GM18909 (cell line): ENCODE data around the gene BCKDK.
"Not testable (repeated sequence)": the region's sequence is repeated elsewhere in the genome, so short reads cannot be mapped to it uniquely, and the experiment has no call there.

ENCODE experiments used
- ATAC-seq: cut with Tn5 transposase; IDR thresholded peaks from one replicate; pipeline ENCODE4 v1.9.1; 2021; ENCODE audit warnings: mild to moderate bottlenecking; ENCODE audit not compliant: unreplicated experiment, poor library complexity

The BCKDK gene

DNA sequence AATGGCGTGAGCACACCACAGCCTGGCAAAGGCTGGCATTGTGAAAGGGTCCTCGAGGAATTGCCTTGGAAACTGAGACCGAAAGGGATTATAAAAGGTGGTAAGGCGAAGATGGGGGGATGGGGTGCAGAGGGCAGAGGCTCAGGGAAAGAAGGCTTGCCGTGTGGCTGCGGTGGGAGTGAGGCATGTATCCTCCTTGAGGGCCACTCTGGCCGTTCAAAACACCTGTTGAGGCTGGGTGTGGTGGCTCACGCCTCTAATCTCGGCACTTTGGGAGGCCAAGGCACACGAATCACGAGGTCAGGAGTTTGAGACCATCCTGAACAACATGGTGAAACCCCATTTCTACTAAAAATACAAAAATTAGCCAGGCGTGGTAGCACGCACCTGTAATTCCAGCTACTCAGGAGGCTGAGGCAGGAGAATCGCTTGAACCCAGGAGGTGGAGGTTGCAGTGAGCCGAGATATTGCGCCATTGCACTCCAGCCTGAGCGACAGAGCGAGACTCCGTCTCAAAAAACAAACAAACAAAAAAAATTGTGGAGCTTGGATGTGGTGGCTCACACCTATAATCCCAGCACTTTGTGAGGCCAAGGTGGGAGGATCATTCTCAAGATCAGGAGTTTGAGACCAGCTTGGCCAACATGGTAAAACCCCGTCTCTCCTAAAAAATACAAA, 28.8 kb downstream of the BCKDK start:
- not testable (repeated sequence) for ATAC-seq

DNA sequence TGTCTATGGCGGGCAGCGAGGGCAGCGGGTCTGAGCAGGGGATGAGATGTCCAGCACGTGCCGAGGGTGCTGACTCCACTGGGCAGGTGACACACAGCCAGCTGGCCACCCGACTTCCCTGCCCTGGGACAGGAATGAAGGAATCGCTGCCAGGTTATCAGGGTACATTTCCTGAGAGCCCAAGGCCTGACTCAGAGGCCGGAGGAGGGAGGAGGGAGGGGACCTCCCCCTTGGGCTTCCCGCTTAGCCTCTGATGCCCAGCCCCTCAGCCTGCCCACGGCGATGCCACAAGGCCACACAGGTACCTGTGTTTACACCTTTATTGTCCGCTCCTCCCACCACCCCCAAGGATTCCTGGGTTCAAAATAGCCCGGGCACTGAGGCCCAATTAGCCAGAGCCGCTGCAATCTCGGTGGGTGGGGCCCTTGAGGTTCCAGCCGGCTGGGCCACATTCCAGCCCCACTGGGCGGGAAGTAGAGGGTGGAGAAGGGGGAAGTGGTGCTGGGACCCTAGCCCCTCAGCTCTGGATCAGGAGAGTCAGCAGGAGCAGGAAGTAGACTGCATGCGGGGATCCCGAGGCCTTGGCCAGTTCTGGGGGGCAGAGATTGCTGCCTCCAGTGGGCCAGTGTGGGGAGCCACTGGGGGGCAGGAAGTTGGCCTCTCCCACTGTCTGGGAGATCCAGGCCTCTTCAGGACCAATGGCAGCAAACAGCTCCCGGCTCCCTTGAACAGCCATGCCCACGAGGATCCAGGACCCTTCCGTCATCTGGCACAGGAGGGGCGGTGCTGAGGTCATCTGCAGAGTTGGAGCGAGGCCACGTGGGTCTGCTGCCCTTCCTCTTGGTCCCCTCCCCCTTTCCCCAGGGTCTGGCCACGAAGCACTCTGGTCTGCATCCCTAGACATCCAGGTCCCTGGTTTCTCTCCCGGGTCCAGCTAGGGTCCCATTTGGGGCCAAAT, 30.7 kb downstream of the BCKDK start:
- no peak for ATAC-seq

DNA sequence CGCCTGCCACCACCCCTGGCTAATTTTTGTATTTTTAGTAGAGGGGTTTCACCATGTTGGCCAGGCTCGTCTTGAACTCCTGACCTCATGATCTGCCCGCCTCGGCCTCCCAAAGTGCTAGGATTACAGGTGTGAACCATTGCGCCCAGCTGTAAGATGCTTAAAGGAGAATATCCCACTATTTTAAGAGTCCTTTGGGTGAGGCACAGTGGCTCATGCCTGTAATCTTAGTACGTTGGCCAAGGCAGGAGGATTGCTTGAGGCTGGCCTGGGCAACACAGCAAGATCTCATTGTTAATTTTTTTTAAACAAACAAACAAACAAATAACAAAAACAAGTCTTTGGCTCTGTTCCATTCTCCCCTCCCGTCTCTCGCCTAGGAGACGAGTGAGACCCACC, 32.9 kb downstream of the BCKDK start:
- not testable (repeated sequence) for ATAC-seq

DNA sequence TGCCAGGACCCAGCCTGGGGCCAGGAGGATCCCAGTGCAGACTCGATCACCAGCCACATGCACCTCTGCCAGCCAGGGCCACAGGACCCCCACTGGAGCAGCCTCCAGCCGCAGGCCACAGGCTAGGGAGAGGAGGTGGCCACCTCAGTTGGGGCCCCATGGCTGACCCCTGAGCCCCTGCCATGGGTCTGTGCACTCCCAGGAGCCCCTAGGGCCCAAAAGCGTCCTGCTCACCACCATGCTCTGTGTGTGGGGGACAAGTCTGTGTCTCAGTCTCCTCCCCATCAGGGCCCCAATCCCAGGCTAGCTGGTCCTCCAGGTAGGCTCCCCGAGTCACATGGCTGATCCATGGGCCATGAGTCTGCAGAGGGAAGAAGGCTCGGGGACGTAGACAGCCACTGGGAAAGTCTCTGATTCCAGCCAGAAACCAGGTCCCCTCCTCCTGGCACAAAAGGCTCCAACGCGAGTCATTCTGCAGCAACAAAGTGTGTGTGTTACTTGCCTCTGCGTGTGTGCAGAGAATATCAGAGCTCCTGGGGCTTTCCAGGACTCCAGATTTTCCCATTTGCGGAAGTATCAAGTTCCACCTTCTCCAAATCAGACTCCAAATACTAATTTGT, 33.4 kb downstream of the BCKDK start:
- no peak for ATAC-seq

DNA sequence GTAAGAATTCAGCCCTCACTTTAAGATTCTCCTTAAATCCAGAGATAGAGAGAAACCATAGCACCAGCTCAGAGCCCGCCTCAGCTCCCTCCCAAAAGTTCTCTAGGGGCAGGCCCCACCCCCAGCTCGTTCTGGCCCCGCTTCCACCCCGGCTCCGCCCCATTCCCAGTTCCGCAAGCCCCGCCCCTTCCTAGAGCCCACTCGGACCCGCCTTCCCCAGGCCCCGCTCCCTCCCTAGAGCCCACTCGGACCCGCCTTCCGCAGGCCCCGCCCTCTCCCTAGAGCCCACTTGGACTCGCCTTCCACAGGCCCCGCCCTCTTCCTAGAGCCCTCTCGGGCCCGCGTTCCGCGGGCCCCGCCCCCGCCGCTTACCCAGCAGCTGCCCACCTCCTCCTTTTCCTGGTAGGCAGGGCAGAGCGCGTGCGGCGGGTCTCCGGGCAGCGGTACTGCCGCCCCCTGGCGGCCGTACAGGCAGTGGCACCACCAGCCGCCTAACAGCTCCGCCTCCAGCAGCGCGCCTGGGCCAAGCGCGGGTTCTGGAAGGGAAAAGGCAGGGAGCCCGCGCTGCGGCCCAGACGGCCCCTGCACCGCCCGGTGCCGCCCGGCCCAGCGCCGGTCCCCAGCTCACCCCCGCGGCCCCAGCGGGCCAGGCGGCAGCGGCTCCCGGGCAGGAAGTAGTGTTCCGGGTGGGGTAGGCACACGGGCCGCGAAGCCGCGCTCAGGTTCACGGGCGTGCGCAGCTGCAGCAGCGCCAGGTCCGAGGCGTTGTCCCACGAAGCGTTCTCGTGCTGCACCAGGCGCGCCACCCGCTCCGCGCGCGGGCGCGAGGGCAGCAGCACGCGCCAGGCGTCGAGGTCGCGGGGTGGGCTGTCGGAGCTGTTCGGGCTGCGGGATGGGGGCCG, 34.2 kb downstream of the BCKDK start:
- peak; percentile 88 for ATAC-seq

DNA sequence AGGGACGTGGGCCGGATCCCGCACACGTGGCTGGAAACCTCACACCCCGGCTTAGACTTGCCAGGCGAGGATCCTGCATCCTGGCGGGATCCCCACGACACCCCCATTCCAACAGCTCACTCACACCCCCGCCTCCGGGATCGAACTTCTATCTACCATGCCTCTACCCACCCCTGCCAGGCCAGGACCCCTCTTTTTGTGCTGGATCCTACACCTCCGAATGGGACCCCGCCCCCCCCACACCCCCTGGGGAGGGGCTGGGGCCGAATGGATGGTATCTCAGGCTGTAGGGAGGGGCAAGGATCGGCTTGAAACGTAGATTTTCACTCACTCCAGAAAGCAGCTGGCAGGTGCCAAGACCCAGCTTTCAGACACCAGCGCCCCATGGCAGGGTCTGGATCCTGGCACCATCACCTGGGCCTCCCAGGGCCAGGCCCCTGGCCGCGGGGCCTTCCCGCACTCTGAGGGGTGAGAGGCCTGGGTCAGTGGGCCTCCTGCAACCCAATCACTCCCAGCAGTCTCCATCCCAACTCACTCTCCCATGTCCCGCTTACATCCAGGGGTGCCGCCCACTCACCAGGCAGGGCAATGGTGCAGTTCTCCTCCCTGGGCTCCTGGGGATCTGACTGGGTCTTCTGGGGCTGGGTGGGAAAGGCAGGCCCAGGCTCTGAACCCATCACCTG, 35.0 kb downstream of the BCKDK start:
- ATAC-seq = no peak

DNA sequence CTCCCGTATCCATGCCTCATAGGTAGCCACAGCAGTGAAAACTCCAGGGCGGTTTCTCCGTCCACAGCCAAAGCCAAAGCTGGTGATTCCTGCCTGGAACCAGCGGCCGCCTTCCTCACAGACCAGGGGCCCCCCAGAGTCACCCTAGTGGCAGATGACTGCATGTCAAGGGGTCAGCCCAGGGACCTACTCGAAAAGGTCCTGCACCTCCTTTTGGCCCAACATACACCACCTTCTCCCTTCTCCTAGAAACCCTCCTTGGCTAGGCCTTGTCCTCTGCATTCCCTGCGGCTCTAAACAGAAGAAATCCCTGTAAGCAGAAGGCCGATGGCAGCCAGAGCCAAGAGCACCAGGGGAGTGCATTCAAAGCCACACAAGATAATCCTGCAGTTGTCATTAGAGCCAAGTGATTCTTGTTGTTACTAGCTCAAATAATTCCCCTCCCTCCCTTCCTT, 35.5 kb downstream of the BCKDK start:
- ATAC-seq = no peak

DNA sequence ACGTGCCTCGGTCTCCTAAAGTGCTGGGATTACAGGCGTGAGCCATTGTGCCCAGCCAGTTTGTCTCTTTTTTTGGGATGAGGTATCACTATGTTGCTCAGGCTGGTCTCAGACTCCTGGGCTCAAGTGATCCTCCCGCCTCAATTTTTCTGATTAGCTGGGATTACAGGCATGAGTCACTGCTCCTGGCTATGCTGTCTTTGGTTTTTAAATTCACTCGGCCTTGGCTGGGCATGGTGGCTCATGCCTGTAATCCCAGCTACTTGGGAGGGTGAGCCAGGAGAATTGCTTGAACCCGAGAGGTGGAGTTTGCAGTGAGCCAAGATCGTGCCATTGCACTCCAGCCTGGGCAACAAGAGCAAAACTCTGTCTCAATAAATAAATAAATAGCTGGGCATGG, 36.2 kb downstream of the BCKDK start:
- not testable (repeated sequence) for ATAC-seq

DNA sequence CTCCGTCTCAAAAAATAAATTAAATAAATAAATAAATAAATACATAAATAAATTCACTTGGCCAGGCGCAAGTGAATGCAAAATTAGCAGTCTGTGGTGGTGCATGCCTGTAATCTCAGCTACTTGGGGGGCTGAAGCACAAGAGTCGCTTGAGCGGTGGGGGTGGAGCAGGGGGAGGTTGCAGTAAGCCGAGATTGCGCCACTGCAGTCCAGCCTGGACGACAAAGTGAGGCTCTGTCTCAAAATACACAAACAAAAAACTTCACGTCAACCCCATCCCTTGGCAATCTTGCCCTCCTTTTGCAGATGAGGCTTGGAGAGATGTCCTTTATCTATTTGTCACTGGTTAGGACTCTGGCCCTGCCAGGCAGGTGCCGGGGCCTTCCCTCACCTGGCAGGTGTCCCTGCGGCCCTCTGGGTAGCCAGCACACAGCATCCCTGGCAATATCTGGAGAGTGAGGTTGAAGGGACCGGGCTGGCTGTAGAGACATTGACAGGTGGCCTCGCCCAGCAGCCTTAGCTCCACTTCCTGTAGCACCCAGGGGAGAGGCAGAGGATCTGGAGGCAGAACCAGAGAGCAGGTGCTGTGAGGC, 37.3 kb downstream of the BCKDK start:
- no peak for ATAC-seq

DNA sequence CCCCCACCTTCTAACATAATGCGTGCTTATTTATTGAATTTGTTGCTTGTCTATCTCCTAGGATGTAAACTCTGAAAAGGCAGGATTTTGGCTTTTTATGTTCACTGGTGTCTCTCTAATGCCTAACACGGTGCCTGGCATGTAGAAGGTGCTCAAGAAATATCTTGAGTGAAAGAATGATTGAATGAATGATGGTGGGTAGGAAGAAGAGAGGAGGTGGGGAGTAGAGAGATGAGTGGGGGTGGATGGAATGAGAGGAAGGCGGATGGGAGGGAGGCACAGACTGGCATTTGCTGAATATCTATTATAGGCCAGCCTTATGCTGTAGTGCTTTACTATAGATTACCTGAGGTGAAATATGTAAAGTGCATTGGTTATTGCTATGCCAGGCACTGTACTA, 39.4 kb downstream of the BCKDK start:
- no peak for ATAC-seq

DNA sequence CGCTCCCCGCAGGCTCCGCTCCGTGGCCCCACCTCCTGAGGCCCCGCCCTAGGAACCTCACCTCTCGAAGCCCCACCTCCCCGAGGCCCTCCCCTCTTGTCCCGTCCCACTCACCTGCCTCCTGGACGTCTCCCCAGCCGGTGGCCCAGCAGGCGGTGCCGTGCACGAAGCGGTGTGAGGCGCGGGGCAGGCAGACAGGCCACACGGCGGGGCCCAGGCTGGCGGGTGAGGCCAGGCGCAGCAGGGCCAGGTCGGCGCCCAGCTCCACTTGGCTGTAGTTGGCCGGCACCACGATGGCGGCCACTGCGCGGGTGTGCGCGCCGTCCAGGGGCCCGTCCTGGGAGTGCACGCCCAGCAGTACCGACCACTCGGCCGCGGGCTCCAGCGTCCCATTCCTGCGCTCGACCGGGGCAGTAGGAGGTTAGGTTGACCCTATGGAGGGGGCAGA, 40.1 kb downstream of the BCKDK start:
- ATAC-seq = no peak

DNA sequence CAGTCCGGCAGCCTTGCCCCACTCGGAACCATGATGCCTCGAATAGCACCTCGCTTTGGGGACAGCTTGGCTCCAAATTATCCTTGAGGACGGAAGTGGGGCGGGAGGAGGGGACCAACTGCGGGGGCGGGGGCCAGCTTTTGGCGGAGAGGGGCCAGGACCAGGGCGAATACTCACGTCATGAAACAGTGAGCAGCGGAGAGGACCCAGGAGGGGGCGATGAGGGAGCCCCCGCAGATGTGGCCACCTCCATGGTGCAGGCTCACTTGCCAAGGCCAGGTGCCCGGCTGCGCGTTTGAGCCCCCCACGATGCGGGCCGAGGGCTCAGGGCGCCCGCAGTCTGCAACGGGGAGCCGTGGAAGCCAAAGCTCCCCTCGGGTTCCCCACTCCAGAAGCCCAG, 40.7 kb downstream of the BCKDK start:
- no peak for ATAC-seq

DNA sequence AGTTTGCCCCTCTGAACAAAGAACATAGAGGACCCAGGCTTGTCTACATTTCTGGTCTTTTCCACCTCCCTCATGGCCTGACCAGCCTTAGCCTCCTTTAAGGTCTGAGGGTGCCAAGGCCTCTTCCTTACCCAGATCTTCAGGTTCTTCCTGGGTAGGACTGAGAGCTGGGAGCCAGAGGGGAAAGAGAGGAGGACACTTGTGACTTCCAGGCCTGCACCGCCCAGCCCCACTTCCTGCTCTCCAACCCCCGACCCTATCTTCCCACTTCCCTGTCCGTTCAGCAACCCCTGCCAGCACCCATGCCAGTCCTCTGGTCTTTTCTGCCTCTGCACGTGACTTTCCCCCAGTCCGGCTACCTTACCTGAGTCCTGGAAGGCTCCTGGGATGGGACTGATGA, 41.1 kb downstream of the BCKDK start:
- ATAC-seq = no peak

DNA sequence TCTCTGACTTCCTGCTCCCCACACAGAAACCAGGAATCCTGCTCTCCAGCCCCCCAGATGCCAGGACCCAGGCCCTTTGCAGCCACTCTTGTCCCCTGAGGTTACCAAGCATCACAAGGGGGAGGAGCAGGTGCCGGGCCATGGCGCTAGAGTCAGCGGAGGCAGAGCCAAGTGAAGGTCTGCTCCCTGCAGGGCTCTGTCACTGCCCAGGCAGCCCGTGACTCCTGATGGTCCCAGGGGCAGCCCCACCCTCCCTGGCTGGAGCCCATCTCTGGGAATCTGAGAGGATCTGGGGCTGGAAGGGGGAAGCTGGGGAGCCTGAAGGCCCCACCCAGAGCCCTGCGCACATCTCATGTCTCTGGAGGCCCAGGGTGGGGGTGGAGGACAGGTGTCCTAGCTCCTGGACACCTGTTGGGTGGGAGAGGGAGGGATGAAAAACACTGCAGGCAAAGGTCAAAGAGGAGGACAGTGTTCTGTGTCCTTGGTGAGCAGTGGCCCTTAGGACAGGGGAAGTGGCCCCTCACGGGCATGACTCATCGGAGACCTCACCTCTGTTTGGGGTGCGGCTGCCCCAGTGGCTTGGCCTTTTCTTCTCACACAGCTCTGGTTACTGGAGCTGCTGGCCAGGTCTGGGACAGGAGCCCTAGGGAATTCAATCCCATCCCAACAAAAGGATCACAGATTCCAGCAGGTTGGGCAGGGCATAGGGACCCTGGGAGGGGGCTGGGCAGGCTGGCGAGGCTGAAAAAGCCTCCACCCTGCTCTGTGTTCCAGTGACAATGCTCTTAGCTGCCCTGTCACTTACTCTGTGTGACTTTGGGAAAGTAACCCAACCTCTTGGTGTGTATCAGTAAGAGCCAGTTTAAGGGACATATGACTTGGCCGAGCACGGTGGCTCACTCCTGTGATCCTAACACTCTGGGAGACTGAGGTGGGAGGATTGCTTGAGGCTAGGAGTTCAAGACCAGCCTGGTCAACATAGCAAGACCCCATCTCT, 42.0 kb downstream of the BCKDK start, which contains the start of gene PRSS36:
PRSS36 (minus strand) TSS at position 173 of the 997 bp plus-strand sequence; CDS start at position 142, 31 bp downstream.
- ATAC-seq = no peak

DNA sequence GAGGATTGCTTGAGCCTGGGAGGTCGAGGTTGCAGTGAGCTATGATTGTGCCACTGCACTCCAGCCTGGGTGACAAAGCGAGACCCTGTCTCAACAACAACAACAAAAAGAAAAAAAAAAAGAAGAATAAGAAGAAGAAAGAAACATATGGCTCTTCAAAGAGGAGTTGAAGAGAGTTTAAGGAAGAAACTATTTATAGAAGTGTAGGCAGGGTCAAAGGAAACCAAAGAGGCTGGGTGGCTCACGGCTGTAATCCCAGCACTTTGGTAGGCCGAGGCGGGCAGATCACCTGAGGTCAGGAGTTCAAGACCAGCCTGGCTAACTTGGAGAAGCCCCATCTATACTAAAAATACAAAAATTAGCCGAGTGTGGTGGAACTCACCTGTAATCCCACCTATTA, 42.8 kb downstream of the BCKDK start:
- ATAC-seq = not testable (repeated sequence)

DNA sequence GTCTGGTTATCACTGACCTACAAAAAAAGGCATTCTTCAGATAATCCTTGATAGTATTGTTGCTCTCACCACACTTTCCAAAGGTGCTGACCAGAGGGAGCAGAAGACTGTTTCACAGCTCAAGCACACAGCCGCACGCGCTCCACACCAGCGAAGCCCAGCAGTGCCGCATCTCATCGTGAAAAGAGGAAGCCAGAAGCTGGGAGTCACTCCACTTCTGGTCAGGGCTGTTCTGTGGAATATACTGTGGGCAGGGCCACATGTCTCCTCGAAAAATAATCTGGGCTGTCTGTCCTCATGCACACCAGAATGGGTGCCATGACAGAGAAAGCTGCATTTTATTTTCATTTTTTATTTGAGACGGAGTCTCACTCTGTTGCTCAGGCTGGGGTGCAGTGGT, 49.0 kb downstream of the BCKDK start:
- no peak for ATAC-seq
